Prostate gland (tissue), 2 donors: Measurements from ENCODE around the gene IQCB1.

Experiments
- POLR2A ChIP-seq: fragments of 450-650 bp; IDR thresholded peaks from one replicate; pipeline ENCODE4 v1.6.1; 2016; ENCODE audit warnings: antibody characterized with exemption, mild to moderate bottlenecking
- POLR2AphosphoS5 ChIP-seq: sonication (generic); formaldehyde crosslinking; IDR thresholded peaks from one replicate; pipeline ENCODE4 v1.6.1; 2017; ENCODE audit warnings: antibody characterized with exemption
- TF ChIP-seq, protein P1 (sequence below), 4 experiments: fragments of 200-600 bp in 2 of 4; fragments of 450-650 bp in 2 of 4; sonication (generic) in 2 of 4; IDR thresholded peaks; 1 replicate in 3 of 4; 2 replicates in 1 of 4; pipeline ENCODE4 v1.5.1; 2016 to 2019; ENCODE audit warnings: antibody characterized with exemption in 4 of 4, mild to moderate bottlenecking in 2 of 4, moderate library complexity in 2 of 4

DNA sequence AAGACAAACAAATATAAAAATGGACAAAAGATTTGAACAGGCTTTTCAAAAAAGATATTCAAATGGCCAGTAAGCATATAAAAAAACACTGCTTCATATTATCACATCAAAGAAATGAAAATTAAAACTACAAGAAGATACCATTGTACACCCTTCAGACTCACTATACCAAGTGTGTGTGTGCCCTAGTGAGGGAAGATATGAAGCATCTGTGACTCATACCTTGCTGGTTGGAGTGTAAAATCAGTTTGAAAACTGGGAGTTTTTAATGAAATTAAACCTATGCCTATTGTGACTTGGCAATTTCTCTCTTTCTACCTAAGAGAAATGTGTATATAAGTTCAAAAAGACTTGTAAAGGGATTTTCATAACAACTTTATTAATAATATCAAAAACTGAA is 35.9 kb upstream of the IQCB1 start:
- TF ChIP-seq, protein P1, sequence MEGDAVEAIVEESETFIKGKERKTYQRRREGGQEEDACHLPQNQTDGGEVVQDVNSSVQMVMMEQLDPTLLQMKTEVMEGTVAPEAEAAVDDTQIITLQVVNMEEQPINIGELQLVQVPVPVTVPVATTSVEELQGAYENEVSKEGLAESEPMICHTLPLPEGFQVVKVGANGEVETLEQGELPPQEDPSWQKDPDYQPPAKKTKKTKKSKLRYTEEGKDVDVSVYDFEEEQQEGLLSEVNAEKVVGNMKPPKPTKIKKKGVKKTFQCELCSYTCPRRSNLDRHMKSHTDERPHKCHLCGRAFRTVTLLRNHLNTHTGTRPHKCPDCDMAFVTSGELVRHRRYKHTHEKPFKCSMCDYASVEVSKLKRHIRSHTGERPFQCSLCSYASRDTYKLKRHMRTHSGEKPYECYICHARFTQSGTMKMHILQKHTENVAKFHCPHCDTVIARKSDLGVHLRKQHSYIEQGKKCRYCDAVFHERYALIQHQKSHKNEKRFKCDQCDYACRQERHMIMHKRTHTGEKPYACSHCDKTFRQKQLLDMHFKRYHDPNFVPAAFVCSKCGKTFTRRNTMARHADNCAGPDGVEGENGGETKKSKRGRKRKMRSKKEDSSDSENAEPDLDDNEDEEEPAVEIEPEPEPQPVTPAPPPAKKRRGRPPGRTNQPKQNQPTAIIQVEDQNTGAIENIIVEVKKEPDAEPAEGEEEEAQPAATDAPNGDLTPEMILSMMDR (IDR thresholded peaks at IDR 0.05) = no peak
- TF ChIP-seq POLR2A (no peak), POLR2AphosphoS5 (no peak)
